Liver (tissue), 9 donors: Measurements from ENCODE around the gene TMEM145. TPM values are rescaled to one million over a fixed set of nuclear protein-coding genes. Genes with fewer than 3 reads are reported as not detected.
"Not testable (repeated sequence)": the region's sequence is repeated elsewhere in the genome, so short reads cannot be mapped to it uniquely, and the experiment has no call there.

Source experiments
- DNase-seq: peaks from one replicate; pipeline ENCODE4 v3.0.0-alpha.2; 2017; ENCODE audit warnings: low spot score
- H3K27ac ChIP-seq, 2 donors: one replicate each; pipeline ENCODE4 v1.7.0; 2013; ENCODE audit warnings: inconsistent platforms in 2 of 2, low read length in 2 of 2, control low read depth in 1 of 2, low read depth in 1 of 2, mild to moderate bottlenecking in 1 of 2
- H3K27me3 ChIP-seq, 4 donors: one replicate each; pipeline versions ENCODE4 v1.6.1 to v1.7.0; 2013; ENCODE audit warnings: low read length in 3 of 4, inconsistent platforms in 1 of 4, mild to moderate bottlenecking in 1 of 4, moderate library complexity in 1 of 4; ENCODE audit not compliant: control insufficient read depth in 4 of 4, insufficient read depth in 4 of 4
- H3K36me3 ChIP-seq, 4 donors: one replicate each; pipeline versions ENCODE4 v1.6.1 to v1.7.0; 2013; ENCODE audit warnings: low read length in 3 of 4, mild to moderate bottlenecking in 3 of 4, low read depth in 1 of 4, moderate library complexity in 1 of 4; ENCODE audit not compliant: control insufficient read depth in 4 of 4, insufficient read depth in 3 of 4
- H3K4me1 ChIP-seq, 4 donors: one replicate each; pipeline versions ENCODE4 v1.6.1 to v1.7.0; 2013; ENCODE audit warnings: low read length in 3 of 4, mild to moderate bottlenecking in 3 of 4, moderate library complexity in 1 of 4; ENCODE audit not compliant: control insufficient read depth in 4 of 4, insufficient read depth in 4 of 4
- H3K4me3 ChIP-seq, 3 donors: one replicate each; pipeline versions ENCODE4 v1.6.1 to v1.7.0; 2013; ENCODE audit warnings: low read length in 3 of 3, control low read depth in 1 of 3, low read depth in 1 of 3, mild to moderate bottlenecking in 1 of 3
- H3K9ac ChIP-seq, 2 donors: one replicate each; pipeline ENCODE4 v1.7.0; 2013; ENCODE audit warnings: low read length in 2 of 2, mild to moderate bottlenecking in 2 of 2, moderate library complexity in 2 of 2, control low read depth in 1 of 2, low read depth in 1 of 2
- H3K9me3 ChIP-seq, 4 donors: one replicate each; pipeline versions ENCODE4 v1.6.1 to v1.7.0; 2013; ENCODE audit warnings: low read length in 3 of 4; ENCODE audit not compliant: control insufficient read depth in 4 of 4
- EGR1 ChIP-seq, 2 donors: IDR thresholded peaks; 2 replicates each; pipeline ENCODE4 v1.6.1; 2016 to 2018; ENCODE audit warnings: antibody characterized with exemption in 2 of 2, low read depth in 2 of 2
- HNF4A ChIP-seq, 2 donors: conservative IDR thresholded peaks; 2 replicates each; pipeline ENCODE4 v1.6.1; 2016; ENCODE audit warnings: antibody characterized with exemption in 2 of 2, mild to moderate bottlenecking in 2 of 2
- RAD21 ChIP-seq, 2 donors: IDR thresholded peaks; 2 replicates each; pipeline ENCODE4 v1.6.1; 2016; ENCODE audit warnings: antibody characterized with exemption in 2 of 2, mild to moderate bottlenecking in 2 of 2
- TAF1 ChIP-seq: conservative IDR thresholded peaks from 2 replicates; pipeline ENCODE4 v1.6.1; 2016; ENCODE audit warnings: antibody characterized with exemption, mild to moderate bottlenecking
- YY1 ChIP-seq: IDR thresholded peaks from 2 replicates; pipeline ENCODE4 v1.6.1; 2016; ENCODE audit warnings: antibody characterized with exemption, mild to moderate bottlenecking
- WGBS: extraction: QIAGEN DNeasy Blood & Tissue Kit; methylation state at CpG from one replicate; pipeline ENCODE4 v1.1.7; 2013; 5-methylcytosine and 5-hydroxymethylcytosine counted together
- polyA plus RNA-seq, 2 donors: library from polyadenylated mRNA; stranded (reverse) in 1 of 2; unstranded in 1 of 2; fragments of 200-250 nt in 1 of 2; fragments of >200 nt in 1 of 2; fragmentation: Nextera tagmentation in 1 of 2; extraction: Ambion mirVana in 1 of 2; gene quantifications; one replicate each; pipeline versions ENCODE4 v1.2.1 to v1.2.3, GENCODE V29; 2013 to 2015
- total RNA-seq, 2 donors: library from RNA; depleted of rRNA; stranded (reverse); fragments of >200 nt; gene quantifications; one replicate each; pipeline ENCODE4 v1.2.3, GENCODE V29; 2014
- TF ChIP-seq, protein P1 (sequence below): IDR thresholded peaks from 2 replicates; pipeline ENCODE4 v1.6.1; 2016; ENCODE audit warnings: antibody characterized with exemption
- TF ChIP-seq, protein P2 (sequence below): IDR thresholded peaks from 2 replicates; pipeline ENCODE4 v1.6.1; 2016; ENCODE audit warnings: antibody characterized with exemption, mild to moderate bottlenecking
- donor health status: healthy.
- donor health status: healthy.
- donor health status: healthy.
- donor health status: healthy.
- donor health status: healthy.

The TMEM145 gene
- total RNA-seq, result under 1 TPM in 1 of 2 donors, not detected in 1; 0.08 TPM
- under 1 TPM in 1 of 2 donors, not detected in 1; 0.02 TPM for polyA plus RNA-seq

DNA sequence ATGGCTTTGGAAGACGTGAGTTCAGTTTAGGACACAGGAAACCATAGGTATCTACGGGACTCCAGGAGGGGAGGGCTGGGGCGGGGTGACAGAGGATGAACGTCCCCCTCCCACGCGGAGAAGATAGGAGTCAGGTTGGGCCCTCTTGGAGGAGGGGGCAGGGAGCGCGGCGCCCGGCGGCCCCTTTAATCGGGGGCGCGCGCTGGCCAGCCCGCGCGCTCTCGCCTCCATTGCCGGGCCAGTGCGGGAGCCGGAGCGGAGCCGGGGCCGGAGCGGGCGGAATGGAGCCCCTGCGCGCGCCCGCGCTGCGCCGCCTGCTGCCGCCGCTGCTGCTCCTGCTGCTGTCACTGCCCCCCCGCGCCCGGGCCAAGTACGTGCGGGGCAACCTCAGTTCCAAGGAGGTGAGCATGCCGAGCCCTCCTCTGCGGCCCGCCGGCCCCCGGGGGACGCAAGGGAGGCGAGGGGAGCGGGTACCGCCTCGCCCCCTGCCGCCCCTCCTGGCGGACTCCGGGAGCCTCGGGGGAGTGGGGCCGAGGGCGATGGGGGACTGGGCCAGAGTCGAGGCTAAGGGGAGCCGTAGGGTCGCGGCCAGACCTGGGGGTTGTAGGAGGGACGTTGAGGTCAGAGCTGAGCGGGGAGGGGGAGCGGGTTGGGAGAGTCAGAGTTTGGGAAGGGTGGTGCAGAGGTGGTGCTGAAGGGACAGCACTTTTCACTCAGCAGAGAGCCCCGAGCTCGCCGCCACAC, at the start of gene TMEM145:
Gene TMEM145, plus strand, starts transcription at position 214 of the 744 bp plus-strand sequence. Its CDS starts 68 bp downstream, at position 282.
- Histone ChIP-seq H3K27ac (no peak within 1 kb of the TSS), H3K9me3 (no peaks in the 10 kb centered on the region), H3K9ac (no peak within 1 kb of the TSS), H3K4me1 (peaks cover 2 to 11% (median 8%) of the 10 kb centered on the region in 4 donors), H3K36me3 (no peaks in the 10 kb centered on the region), H3K27me3 (no peaks in the 10 kb centered on the region), H3K4me3 (peak within 1 kb of the TSS in 1 of 3 donors; percentile 47)
- TF ChIP-seq, protein P1, sequence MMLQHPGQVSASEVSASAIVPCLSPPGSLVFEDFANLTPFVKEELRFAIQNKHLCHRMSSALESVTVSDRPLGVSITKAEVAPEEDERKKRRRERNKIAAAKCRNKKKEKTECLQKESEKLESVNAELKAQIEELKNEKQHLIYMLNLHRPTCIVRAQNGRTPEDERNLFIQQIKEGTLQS, result no peak
- TF ChIP-seq, protein P2, sequence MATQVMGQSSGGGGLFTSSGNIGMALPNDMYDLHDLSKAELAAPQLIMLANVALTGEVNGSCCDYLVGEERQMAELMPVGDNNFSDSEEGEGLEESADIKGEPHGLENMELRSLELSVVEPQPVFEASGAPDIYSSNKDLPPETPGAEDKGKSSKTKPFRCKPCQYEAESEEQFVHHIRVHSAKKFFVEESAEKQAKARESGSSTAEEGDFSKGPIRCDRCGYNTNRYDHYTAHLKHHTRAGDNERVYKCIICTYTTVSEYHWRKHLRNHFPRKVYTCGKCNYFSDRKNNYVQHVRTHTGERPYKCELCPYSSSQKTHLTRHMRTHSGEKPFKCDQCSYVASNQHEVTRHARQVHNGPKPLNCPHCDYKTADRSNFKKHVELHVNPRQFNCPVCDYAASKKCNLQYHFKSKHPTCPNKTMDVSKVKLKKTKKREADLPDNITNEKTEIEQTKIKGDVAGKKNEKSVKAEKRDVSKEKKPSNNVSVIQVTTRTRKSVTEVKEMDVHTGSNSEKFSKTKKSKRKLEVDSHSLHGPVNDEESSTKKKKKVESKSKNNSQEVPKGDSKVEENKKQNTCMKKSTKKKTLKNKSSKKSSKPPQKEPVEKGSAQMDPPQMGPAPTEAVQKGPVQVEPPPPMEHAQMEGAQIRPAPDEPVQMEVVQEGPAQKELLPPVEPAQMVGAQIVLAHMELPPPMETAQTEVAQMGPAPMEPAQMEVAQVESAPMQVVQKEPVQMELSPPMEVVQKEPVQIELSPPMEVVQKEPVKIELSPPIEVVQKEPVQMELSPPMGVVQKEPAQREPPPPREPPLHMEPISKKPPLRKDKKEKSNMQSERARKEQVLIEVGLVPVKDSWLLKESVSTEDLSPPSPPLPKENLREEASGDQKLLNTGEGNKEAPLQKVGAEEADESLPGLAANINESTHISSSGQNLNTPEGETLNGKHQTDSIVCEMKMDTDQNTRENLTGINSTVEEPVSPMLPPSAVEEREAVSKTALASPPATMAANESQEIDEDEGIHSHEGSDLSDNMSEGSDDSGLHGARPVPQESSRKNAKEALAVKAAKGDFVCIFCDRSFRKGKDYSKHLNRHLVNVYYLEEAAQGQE, result peak; percentile 98
- no peak for DNase-seq
- 1% methylated on average over 67 of the region's 67 CpGs for WGBS

GRCh38 chr19:42266105-42266504, 47.0 kb upstream of the TMEM145 start:
- not testable (repeated sequence) for H3K4me3 ChIP-seq, H3K27me3 ChIP-seq, H3K9ac ChIP-seq, H3K9me3 ChIP-seq, DNase-seq, H3K36me3 ChIP-seq, H3K27ac ChIP-seq
- WGBS, result 93% methylated on average over 4 of the region's 4 CpGs
- H3K4me1 ChIP-seq, result peaks cover 1 to 13% (median 6%) of the 10 kb centered on the region in 4 donors

DNA sequence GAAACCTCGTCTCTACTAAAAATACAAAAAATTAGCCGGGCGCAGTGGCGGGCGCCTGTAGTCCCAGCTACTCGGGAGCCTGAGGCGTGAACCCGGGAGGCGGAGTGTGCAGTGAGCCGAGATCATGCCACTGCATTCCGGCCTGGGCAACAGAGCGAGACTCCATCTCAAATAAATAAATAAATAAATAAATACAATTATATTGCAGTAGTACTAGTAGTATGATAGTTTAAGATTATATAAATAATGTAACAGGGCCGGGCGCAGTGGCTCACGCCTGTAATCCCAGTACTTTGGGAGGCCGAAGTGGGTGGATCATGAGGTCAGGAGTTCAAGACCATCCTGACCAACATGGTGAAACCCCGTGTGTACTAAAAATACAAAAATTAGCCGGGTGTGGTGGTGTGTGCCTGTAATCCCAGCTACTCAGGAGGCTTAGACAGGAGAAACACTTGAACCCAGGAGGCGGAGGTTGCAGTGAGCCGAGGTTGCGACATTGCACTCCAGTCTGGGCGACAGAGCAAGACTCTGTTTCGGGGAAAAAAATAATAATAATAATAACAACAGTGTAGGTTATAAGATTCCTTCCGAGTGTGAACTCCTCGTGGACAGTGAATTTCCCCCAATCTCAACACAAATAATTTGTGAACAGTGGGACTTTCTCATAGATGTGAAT, 46.0 kb upstream of the TMEM145 start:
- DNase-seq, H3K27me3 ChIP-seq, H3K9me3 ChIP-seq, H3K36me3 ChIP-seq, H3K4me3 ChIP-seq: not testable (repeated sequence)
- Histone ChIP-seq H3K4me1 (peaks cover 5 to 19% (median 11%) of the 10 kb centered on the region in 4 donors), H3K9ac (peak overlapping the region in 1 of 2 donors; percentile 100), H3K27ac (peak overlapping the region in 1 of 2 donors; percentile 99)
- 93% methylated on average over 25 of the region's 25 CpGs for WGBS

- no peak for TF ChIP-seq YY1
- no peak for TF ChIP-seq RAD21 (IDR thresholded peaks at IDR 0.05)
- no peak for TF ChIP-seq TAF1
- no peak for TF ChIP-seq EGR1 (IDR thresholded peaks at IDR 0.05; ENCODE audit: low read depth in 2 of 2)
- no peak for TF ChIP-seq HNF4A (conservative IDR thresholded peaks at IDR 0.05)
- H3K9ac ChIP-seq, result peak overlapping the region; percentile 82 to 100
- peaks cover 5 to 19% (median 11%) of the 10 kb centered on the region in 4 donors for H3K4me1 ChIP-seq
- DNase-seq, result no peak
- peak overlapping the region; percentile 79 to 99 for H3K27ac ChIP-seq
- H3K9me3 ChIP-seq, result no peaks in the 10 kb centered on the region
- H3K36me3 ChIP-seq, result peaks cover 0 to 6% (median 2%) of the 10 kb centered on the region in 4 donors
- peak overlapping the region; percentile 17 to 33 (median 29) for H3K4me3 ChIP-seq
- 10% methylated on average over 13 of the region's 13 CpGs for WGBS
- no peaks in the 10 kb centered on the region for H3K27me3 ChIP-seq
Measured at GRCh38 chr19:42267644-42268141, 45.4 kb upstream of the TMEM145 start.
